ENCODE data around the gene KRT7. TPM values are rescaled to one million over a fixed set of nuclear protein-coding genes. Genes with fewer than 3 reads are reported as not detected.
"Not testable (repeated sequence)": the region's sequence is repeated elsewhere in the genome, so short reads cannot be mapped to it uniquely, and the experiment has no call there.

Gene KRT7
- total RNA-seq, 1 experiment from 2014 or later = 0.80 TPM

GRCh38 chr12:52257922-52258321 is 24.9 kb downstream of the KRT7 start:
- DNase-seq; H3K36me3 ChIP-seq (replicated peaks; ENCODE audit: control insufficient read depth, insufficient read depth, low read length); H3K4me3 ChIP-seq (ENCODE audit: insufficient read depth, low read depth, low read length): not testable (repeated sequence)
- peaks cover 25% of the 10 kb centered on the region for H3K27me3 ChIP-seq (ENCODE audit: control insufficient read depth, insufficient read depth, low read length)

DNA sequence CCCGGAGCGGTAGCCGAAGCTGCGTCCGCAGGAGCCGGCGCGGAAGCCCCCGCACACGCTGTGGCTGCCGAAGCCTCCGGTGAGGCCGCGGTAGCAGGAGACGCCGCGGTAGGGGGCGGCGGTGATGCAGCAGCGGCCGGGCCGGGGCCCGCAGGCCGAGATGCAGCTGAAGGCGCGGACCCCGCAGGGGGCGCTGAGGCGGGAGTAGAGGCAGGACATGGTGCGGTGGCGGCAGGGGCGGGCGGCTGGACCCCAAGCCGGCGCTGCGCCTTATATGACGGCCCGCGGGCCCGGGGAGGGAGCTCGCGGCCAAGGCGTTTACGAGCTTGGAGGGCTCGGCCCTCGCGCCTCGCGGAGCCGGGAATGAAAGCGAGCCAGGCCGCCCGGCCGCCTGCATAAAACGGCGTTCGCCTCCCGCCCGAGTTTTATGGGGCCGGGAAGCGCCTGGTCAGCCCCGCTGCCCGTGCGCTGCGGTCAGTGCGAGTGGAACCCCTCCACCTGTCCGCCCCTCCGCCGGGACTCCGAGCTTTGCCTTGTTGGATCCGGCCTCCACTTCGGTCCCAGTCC is 25.4 kb downstream of the KRT7 start:
- H3K4me3 ChIP-seq (ENCODE audit: insufficient read depth, low read depth, low read length) = peak overlapping the region; percentile 10; the same call in 1 of the 2 replicates
- H3K36me3 ChIP-seq (replicated peaks; ENCODE audit: control insufficient read depth, insufficient read depth, low read length) = no peaks in the 10 kb centered on the region
- peak; percentile 89 for DNase-seq
- H3K27me3 ChIP-seq (ENCODE audit: control insufficient read depth, insufficient read depth, low read length) = peaks cover 25% of the 10 kb centered on the region

GRCh38 chr12:52259657-52260243 is 26.7 kb downstream of the KRT7 start:
- Histone ChIP-seq H3K27me3 (ENCODE audit: control insufficient read depth, insufficient read depth, low read length) (peaks cover 25% of the 10 kb centered on the region), H3K4me3 (ENCODE audit: insufficient read depth, low read depth, low read length) (no peak overlapping the region), H3K36me3 (replicated peaks; ENCODE audit: control insufficient read depth, insufficient read depth, low read length) (no peaks in the 10 kb centered on the region)
- no peak for DNase-seq

GRCh38 chr12:52260361-52261207 is 27.5 kb downstream of the KRT7 start:
- Histone ChIP-seq H3K4me3 (ENCODE audit: insufficient read depth, low read depth, low read length) (no peak overlapping the region), H3K36me3 (replicated peaks; ENCODE audit: control insufficient read depth, insufficient read depth, low read length) (no peaks in the 10 kb centered on the region), H3K27me3 (ENCODE audit: control insufficient read depth, insufficient read depth, low read length) (peaks cover 25% of the 10 kb centered on the region)
- no peak for DNase-seq

DNA sequence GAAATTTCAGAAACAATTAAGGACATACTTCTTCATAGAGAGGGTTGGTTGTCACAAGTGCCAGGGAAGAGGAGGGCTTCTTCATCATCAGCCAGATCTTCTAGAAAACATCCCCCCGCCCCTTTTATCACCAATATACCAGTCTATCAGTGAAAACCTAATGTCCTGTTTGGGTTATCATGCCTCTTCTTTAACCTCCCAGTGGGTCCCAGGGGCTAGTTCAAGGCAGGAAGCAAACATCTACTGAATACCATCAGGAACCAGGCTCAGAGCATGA is 28.1 kb downstream of the KRT7 start:
- Histone ChIP-seq H3K4me3 (ENCODE audit: insufficient read depth, low read depth, low read length) (no peak overlapping the region), H3K36me3 (replicated peaks; ENCODE audit: control insufficient read depth, insufficient read depth, low read length) (no peaks in the 10 kb centered on the region), H3K27me3 (ENCODE audit: control insufficient read depth, insufficient read depth, low read length) (peaks cover 25% of the 10 kb centered on the region)
- DNase-seq = no peak

DNA sequence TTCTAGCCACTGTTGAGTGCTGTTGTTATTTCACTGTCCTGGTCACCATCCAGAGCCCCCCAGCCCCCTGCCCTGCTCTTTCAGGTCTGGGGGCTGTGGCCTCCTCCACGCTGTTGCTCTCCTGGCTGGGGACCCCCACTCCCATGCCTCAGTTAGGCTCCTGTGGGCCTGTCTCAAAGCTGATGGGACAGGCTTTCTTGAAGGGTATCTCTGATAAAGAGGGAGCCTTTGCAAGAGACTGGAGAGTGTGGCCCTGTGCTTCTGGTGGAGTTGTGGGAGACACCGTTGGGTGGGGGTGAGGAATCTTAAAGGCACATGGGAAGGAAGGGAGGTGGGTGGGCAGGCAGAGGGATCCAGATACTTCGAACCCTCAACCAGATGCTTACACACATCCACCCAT is 29.2 kb downstream of the KRT7 start:
- Histone ChIP-seq H3K36me3 (replicated peaks; ENCODE audit: control insufficient read depth, insufficient read depth, low read length) (no peaks in the 10 kb centered on the region), H3K27me3 (ENCODE audit: control insufficient read depth, insufficient read depth, low read length) (peaks cover 22% of the 10 kb centered on the region), H3K4me3 (ENCODE audit: insufficient read depth, low read depth, low read length) (no peak overlapping the region)
- DNase-seq = no peak

DNA sequence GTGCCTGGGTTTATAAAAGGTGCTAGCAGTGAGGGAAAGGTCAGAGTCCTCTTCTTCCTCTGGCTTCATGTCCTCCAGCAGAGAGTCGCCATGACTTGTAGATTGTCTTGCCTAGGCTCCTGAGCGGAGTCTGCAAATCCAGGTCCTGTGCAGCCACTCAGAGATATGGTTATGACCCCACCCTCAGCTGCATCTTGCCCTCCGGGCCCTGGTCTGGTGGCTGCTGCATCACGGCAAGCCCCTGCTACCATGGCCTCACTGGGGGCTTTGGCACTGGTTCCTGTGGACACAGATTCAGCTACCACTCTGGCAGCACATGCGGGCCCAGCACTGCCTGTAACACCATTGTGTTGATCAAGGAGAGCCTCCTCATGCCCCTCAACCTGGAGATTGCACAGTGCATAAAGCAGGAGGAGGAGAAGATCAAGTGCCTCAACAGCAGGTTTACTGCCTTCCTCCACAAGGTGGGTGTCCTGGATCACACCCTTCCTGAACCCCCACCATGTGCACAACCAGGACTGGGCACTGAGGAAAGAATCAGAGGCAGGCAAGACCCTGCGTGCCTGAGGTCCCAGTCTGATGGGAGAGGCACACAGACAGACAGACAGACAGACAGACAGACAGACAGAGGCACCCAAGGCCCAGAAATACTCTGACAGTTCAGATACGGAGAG is 30.9 kb downstream of the KRT7 start:
- DNase-seq = no peak
- peaks cover 6% of the 10 kb centered on the region for H3K27me3 ChIP-seq (ENCODE audit: control insufficient read depth, insufficient read depth, low read length)
- no peak overlapping the region for H3K4me3 ChIP-seq (ENCODE audit: insufficient read depth, low read depth, low read length)
- no peaks in the 10 kb centered on the region for H3K36me3 ChIP-seq (replicated peaks; ENCODE audit: control insufficient read depth, insufficient read depth, low read length)

DNA sequence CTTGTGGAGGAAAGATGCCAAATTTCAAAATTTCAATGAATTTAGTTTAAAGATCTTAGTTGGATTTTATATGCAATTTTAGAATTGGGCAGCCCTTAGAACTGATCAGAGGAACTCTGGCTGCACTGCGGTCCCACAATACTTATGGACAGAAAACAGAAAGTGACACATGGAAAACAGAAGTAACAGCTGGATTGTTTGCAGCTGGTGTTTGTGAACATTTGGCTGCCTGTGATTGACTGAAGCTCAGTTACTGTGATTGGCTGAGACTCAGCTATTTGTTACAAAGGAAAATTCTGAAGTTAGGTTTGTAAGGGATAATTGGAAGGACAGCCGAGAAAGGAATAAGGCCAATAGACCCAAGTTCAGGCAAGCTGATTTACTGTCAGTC is 31.4 kb downstream of the KRT7 start:
- no peak overlapping the region for H3K4me3 ChIP-seq (ENCODE audit: insufficient read depth, low read depth, low read length)
- no peaks in the 10 kb centered on the region for H3K36me3 ChIP-seq (replicated peaks; ENCODE audit: control insufficient read depth, insufficient read depth, low read length)

GRCh38 chr12:52266514-52266913 is 33.5 kb downstream of the KRT7 start:
- DNase-seq = no peak
- Histone ChIP-seq H3K27me3 (ENCODE audit: control insufficient read depth, insufficient read depth, low read length) (no peaks in the 10 kb centered on the region; the same call in 1 of the 2 replicates), H3K4me3 (ENCODE audit: insufficient read depth, low read depth, low read length) (no peak overlapping the region), H3K36me3 (replicated peaks; ENCODE audit: control insufficient read depth, insufficient read depth, low read length) (no peaks in the 10 kb centered on the region)

More for the DNA sequence above, 31.4 kb downstream of the KRT7 start:
- DNase-seq = no peak
- peaks cover under 1% of the 10 kb centered on the region for H3K27me3 ChIP-seq (ENCODE audit: control insufficient read depth, insufficient read depth, low read length)

GRCh38 chr12:52267266-52267665 is 34.2 kb downstream of the KRT7 start:
- Histone ChIP-seq H3K36me3 (replicated peaks; ENCODE audit: control insufficient read depth, insufficient read depth, low read length) (no peaks in the 10 kb centered on the region), H3K27me3 (ENCODE audit: control insufficient read depth, insufficient read depth, low read length) (no peaks in the 10 kb centered on the region; the same call in 1 of the 2 replicates), H3K4me3 (ENCODE audit: insufficient read depth, low read depth, low read length) (no peak overlapping the region)
- no peak for DNase-seq

- no peaks in the 10 kb centered on the region; the same call in 1 of the 2 replicates for H3K27me3 ChIP-seq (ENCODE audit: control insufficient read depth, insufficient read depth, low read length)
- DNase-seq = no peak
- no peak overlapping the region for H3K4me3 ChIP-seq (ENCODE audit: insufficient read depth, low read depth, low read length)
- H3K36me3 ChIP-seq (replicated peaks; ENCODE audit: control insufficient read depth, insufficient read depth, low read length) = no peaks in the 10 kb centered on the region
Measured at GRCh38 chr12:52267699-52268098, 34.7 kb downstream of the KRT7 start.

GRCh38 chr12:52268212-52268611 is 35.2 kb downstream of the KRT7 start:
- no peak for DNase-seq

GRCh38 chr12:52270541-52271070 is 37.6 kb downstream of the KRT7 start:
- Histone ChIP-seq H3K4me3 (ENCODE audit: insufficient read depth, low read depth, low read length) (no peak overlapping the region), H3K27me3 (ENCODE audit: control insufficient read depth, insufficient read depth, low read length) (no peaks in the 10 kb centered on the region), H3K36me3 (replicated peaks; ENCODE audit: control insufficient read depth, insufficient read depth, low read length) (no peaks in the 10 kb centered on the region)
- no peak for DNase-seq

More at GRCh38 chr12:52268212-52268611, 35.2 kb downstream of the KRT7 start:
- no peaks in the 10 kb centered on the region for H3K36me3 ChIP-seq (replicated peaks; ENCODE audit: control insufficient read depth, insufficient read depth, low read length)
- H3K27me3 ChIP-seq (ENCODE audit: control insufficient read depth, insufficient read depth, low read length) = no peaks in the 10 kb centered on the region; the same call in 1 of the 2 replicates
- H3K4me3 ChIP-seq (ENCODE audit: insufficient read depth, low read depth, low read length) = no peak overlapping the region

- Histone ChIP-seq H3K36me3 (replicated peaks; ENCODE audit: control insufficient read depth, insufficient read depth, low read length) (no peaks in the 10 kb centered on the region), H3K27me3 (ENCODE audit: control insufficient read depth, insufficient read depth, low read length) (no peaks in the 10 kb centered on the region), H3K4me3 (ENCODE audit: insufficient read depth, low read depth, low read length) (no peak overlapping the region)
- no peak for DNase-seq
Measured at GRCh38 chr12:52271158-52271557, 38.1 kb downstream of the KRT7 start.
